GM19240 (cell line): ENCODE results near the gene RSBN1.
"Not testable (repeated sequence)": the region's sequence is repeated elsewhere in the genome, so short reads cannot be mapped to it uniquely, and the experiment has no call there.

Experiments
- DNase-seq: peaks from one replicate; pipeline ENCODE4 v3.0.0; 2011; ENCODE audit warnings: low spot score; ENCODE audit not compliant: insufficient read length

Gene RSBN1

GRCh38 chr1:113745425-113745824, 66.9 kb downstream of the RSBN1 start:
- DNase-seq, result no peak

GRCh38 chr1:113744114-113744513, 68.2 kb downstream of the RSBN1 start:
- no peak for DNase-seq

GRCh38 chr1:113742515-113742914, 69.8 kb downstream of the RSBN1 start:
- DNase-seq, result no peak

- DNase-seq, result no peak
Measured at GRCh38 chr1:113734357-113735055, 77.8 kb downstream of the RSBN1 start.

GRCh38 chr1:113732802-113733201, 79.5 kb downstream of the RSBN1 start:
- DNase-seq, result no peak

GRCh38 chr1:113721010-113721409, 91.3 kb downstream of the RSBN1 start:
- DNase-seq, result no peak

- not testable (repeated sequence) for DNase-seq
Measured at GRCh38 chr1:113718621-113719020, 93.7 kb downstream of the RSBN1 start.

- not testable (repeated sequence) for DNase-seq
Measured at GRCh38 chr1:113717506-113717905, 94.8 kb downstream of the RSBN1 start.

GRCh38 chr1:113714606-113715269, 97.5 kb downstream of the RSBN1 start:
- no peak for DNase-seq
